Endothelial cell of umbilical vein (primary cell): ENCODE data around the gene C17orf113. TPM values are rescaled to one million over a fixed set of nuclear protein-coding genes. Genes with fewer than 3 reads are reported as not detected.

Source experiments
- BruUV-seq: library from RNA; stranded (reverse); fragments of 400-500 nt; replicated peaks from 2 replicates; lab custom pipeline; 2021; lab: Mats Ljungman, UMichigan
- CTCF ChIA-PET: fragments of 300-600, 350-600 bp; sonication (Branson Sonifier 250); formaldehyde crosslinking; loops from one replicate; lab custom pipeline; 2021; ENCODE audit warnings: antibody characterized with exemption, inconsistent platforms; lab: Charles Lee
- POLR2A ChIA-PET: fragments of 300-600, 350-600 bp; sonication (Branson Sonifier 250); formaldehyde crosslinking; loops from one replicate; lab custom pipeline; 2021; ENCODE audit warnings: antibody characterized with exemption, inconsistent platforms; lab: Charles Lee
- DNase-seq: peaks from one replicate; pipeline ENCODE4 v3.0.0-alpha.2; 2011; ENCODE audit warnings: low read depth, low spot score
- FAIRE-seq: peaks from 2 replicates; lab custom pipeline; 2011; peaks lifted over from hg19 to GRCh38; lab: Jason Lieb, UNC
- H2AFZ ChIP-seq: 2 replicates; pipeline ENCODE4 v1.6.0; 2012; ENCODE audit warnings: low read depth, low read length, control low read depth, inconsistent platforms
- H3K27ac ChIP-seq: 2 replicates; pipeline ENCODE4 v1.5.1; 2011; ENCODE audit warnings: low read depth, mild to moderate bottlenecking, control low read depth, low read length, moderate library complexity; ENCODE audit not compliant: insufficient read depth
- H3K27me3 ChIP-seq, 2 experiments: 2 replicates each; pipeline versions ENCODE4 v1.6.0 to v1.6.1; 2011; ENCODE audit warnings: low read length in 2 of 2, mixed read lengths in 1 of 2; ENCODE audit not compliant: control insufficient read depth in 2 of 2, insufficient read depth in 2 of 2
- H3K36me3 ChIP-seq, 2 experiments: 2 replicates in 1 of 2; 3 replicates in 1 of 2; pipeline ENCODE4 v1.5.1; 2011; ENCODE audit warnings: low read length in 2 of 2, mild to moderate bottlenecking in 1 of 2, moderate library complexity in 1 of 2; ENCODE audit not compliant: control insufficient read depth in 2 of 2, insufficient read depth in 2 of 2; ENCODE audit errors: extremely low read depth in 1 of 2
- H3K4me1 ChIP-seq: 3 replicates; pipeline ENCODE4 v1.5.1; 2011; ENCODE audit warnings: mild to moderate bottlenecking, low read length; ENCODE audit not compliant: control insufficient read depth, insufficient read depth; ENCODE audit errors: extremely low read depth
- H3K4me2 ChIP-seq: 2 replicates; pipeline ENCODE4 v1.6.1; 2011; ENCODE audit warnings: low read length, control low read depth, mixed read lengths; ENCODE audit not compliant: insufficient read depth
- H3K4me3 ChIP-seq, 3 experiments: fragments of 200-600 bp in 1 of 3; sonication (generic), shearing (Covaris generic) in 1 of 3; replicated peaks in 1 of 3; 2 replicates each; pipeline ENCODE4 v1.5.1; 2011 to 2016; ENCODE audit warnings: control low read depth in 3 of 3, low read length in 3 of 3, mild to moderate bottlenecking in 2 of 3, inconsistent platforms in 1 of 3, low read depth in 1 of 3, moderate library complexity in 1 of 3; ENCODE audit not compliant: insufficient read depth in 1 of 3
- H3K79me2 ChIP-seq: 2 replicates; pipeline ENCODE4 v1.6.0; 2012; ENCODE audit warnings: low read length, inconsistent platforms; ENCODE audit not compliant: control insufficient read depth, insufficient read depth
- H3K9ac ChIP-seq: replicated peaks from 2 replicates; pipeline ENCODE3; 2011; ENCODE audit warnings: low read length, control low read depth; ENCODE audit not compliant: insufficient read depth; ENCODE audit errors: extremely low read depth
- H3K9me1 ChIP-seq: replicated peaks from 3 replicates; pipeline ENCODE4 v1.6.0; 2011; ENCODE audit warnings: mild to moderate bottlenecking, low read length; ENCODE audit not compliant: control insufficient read depth, insufficient read depth; ENCODE audit errors: extremely low read depth
- H3K9me3 ChIP-seq: replicated peaks from 2 replicates; pipeline ENCODE4 v1.5.1; 2012; ENCODE audit warnings: low read length, inconsistent platforms; ENCODE audit not compliant: control insufficient read depth, insufficient read depth
- H4K20me1 ChIP-seq: replicated peaks from 2 replicates; pipeline ENCODE3; 2011; ENCODE audit warnings: mild to moderate bottlenecking, low read length; ENCODE audit not compliant: control insufficient read depth, insufficient read depth; ENCODE audit errors: extremely low read depth
- CTCF ChIP-seq, 2 donors: IDR thresholded peaks; 1 replicate in 1 of 2; 2 replicates in 1 of 2; pipeline ENCODE4 v1.5.1; 2011; ENCODE audit warnings: low read length in 2 of 2, mild to moderate bottlenecking in 2 of 2, moderate library complexity in 2 of 2, control low read depth in 1 of 2, inconsistent platforms in 1 of 2, low read depth in 1 of 2; ENCODE audit not compliant: insufficient read depth in 1 of 2; ENCODE audit errors: extremely low read depth in 1 of 2
- EZH2 ChIP-seq: IDR thresholded peaks from 2 replicates; pipeline ENCODE4 v1.6.1; 2012; ENCODE audit warnings: borderline replicate concordance, low read depth, mild to moderate bottlenecking, moderate library complexity, low read length, inconsistent platforms; ENCODE audit not compliant: severe bottlenecking
- FOS ChIP-seq: IDR thresholded peaks from 2 replicates; pipeline ENCODE4 v1.6.1; 2011; ENCODE audit warnings: mild to moderate bottlenecking, low read length, moderate library complexity, borderline replicate concordance; ENCODE audit not compliant: insufficient read depth
- MAX ChIP-seq: IDR thresholded peaks from 2 replicates; pipeline ENCODE4 v1.6.1; 2011; ENCODE audit not compliant: insufficient read depth, insufficient read length
- POLR2A ChIP-seq: IDR thresholded peaks from 2 replicates; pipeline ENCODE4 v1.6.1; 2012; ENCODE audit warnings: low read depth, mild to moderate bottlenecking, control low read depth, low read length
- POLR2AphosphoS5 ChIP-seq: IDR thresholded peaks from 2 replicates; pipeline ENCODE4 v1.6.1; 2012; ENCODE audit warnings: low read depth, mild to moderate bottlenecking, control low read depth, low read length, moderate library complexity; ENCODE audit not compliant: insufficient read depth
- dilution Hi-C: fragments of 300-500 bp; cut with MboI; formaldehyde crosslinking; loops from one replicate; pipeline ENCODE4 v1.15.0; 2019; ENCODE audit warnings: low sequenced_read_pairs; ENCODE audit not compliant: extremely low pct_ligation_motif_present
- intact Hi-C: fragments of 100-400 bp; cut with micrococcal nuclease; formaldehyde crosslinking; loops from one replicate; pipeline ENCODE4 v1.10.0; 2022
- polyA plus RNA-seq, 4 experiments: library from polyadenylated mRNA; depleted of rRNA in 3 of 4; stranded (reverse) in 3 of 4; unstranded in 1 of 4; fragments of >200 nt; gene quantifications; 2 replicates each; pipeline versions ENCODE4 v1.2.1 to v1.2.3, GENCODE V29; 2011 to 2012; ENCODE audit warnings: missing spikeins in 1 of 4
- total RNA-seq: library from RNA; stranded (reverse); gene quantifications from 2 replicates; pipeline ENCODE4 v1.2.3, GENCODE V29; 2021

C17orf113 gene
- total and polyA plus RNA-seq, 2 donors (not counting 3 experiments of a cell fraction or from before 2014, with no cell fraction given): 0.20 to 0.30 TPM

DNA sequence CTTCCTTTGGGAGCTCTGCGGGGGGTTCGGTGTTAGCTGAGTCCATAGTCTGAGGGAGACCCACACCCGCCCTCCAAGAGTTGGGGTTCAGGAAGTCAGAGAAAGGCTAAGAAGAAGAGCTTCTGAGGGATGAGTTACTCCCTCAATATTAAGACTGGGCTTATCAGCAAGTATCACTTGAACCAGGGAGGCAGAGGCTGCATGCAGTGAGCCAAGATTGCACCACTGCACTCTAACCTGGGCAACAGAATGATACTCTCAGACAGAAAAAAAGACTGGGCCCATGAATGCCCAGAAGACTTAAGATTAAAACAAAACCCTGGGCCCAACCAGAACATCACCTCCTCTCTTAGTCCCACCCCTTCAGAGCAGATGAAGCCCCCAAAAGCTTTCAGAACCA, 24.5 kb downstream of the C17orf113 start:
- no peak overlapping the region for H3K27ac ChIP-seq
- peaks cover 24% of the 10 kb centered on the region for H3K4me1 ChIP-seq
- H3K36me3 ChIP-seq: peaks cover 3 to 16% of the 10 kb centered on the region in 2 experiments
- H2AFZ ChIP-seq: no peak overlapping the region
- no peaks in the 10 kb centered on the region for H3K9me3 ChIP-seq
- no peaks in the 10 kb centered on the region for H3K9me1 ChIP-seq
- CTCF ChIA-PET: interaction anchor here (0.9 to 6.3 kb wide), 10 partner anchors 9 to 492 kb away, joined by 3 to 40 read pairs (median 6); partner anchors contain the start of genes CNP, DNAJC7 and KCNH4
- POLR2A ChIA-PET: interaction anchor here (0.6 to 1.1 kb wide), 2 partner anchors 9 to 35 kb away, joined by 3 to 9 read pairs; partner anchors contain the start of gene DNAJC7
- H3K79me2 ChIP-seq: peaks cover 6% of the 10 kb centered on the region
- TF ChIP-seq CTCF (IDR thresholded peaks at IDR 0.05; ENCODE audit: extremely low read depth in 1 of 2, insufficient read depth in 1 of 2, low read depth in 1 of 2, low read length in 2 of 2): no peak
- TF ChIP-seq POLR2AphosphoS5: no peak
- TF ChIP-seq POLR2A: peak; percentile 36
- no peak for TF ChIP-seq MAX
- TF ChIP-seq EZH2: no peak
- TF ChIP-seq FOS: no peak
- no peak for FAIRE-seq
- intact Hi-C loops (loop anchor here (1.0 to 10.0 kb wide), 6 partner anchors 37 to 499 kb away; partner anchors contain the start of gene KCNH4), dilution Hi-C loops (no loop called here)
- no peaks in the 10 kb centered on the region for H4K20me1 ChIP-seq
- no peaks in the 10 kb centered on the region for H3K27me3 ChIP-seq
- H3K9ac ChIP-seq: no peak overlapping the region
- DNase-seq: no peak
- BruUV-seq: no TSS peak
- H3K4me2 ChIP-seq: no peak overlapping the region
- no peak overlapping the region for H3K4me3 ChIP-seq
